Pulmonary artery endothelial cell (primary cell): ENCODE results near the gene VWC2. TPM values are rescaled to one million over a fixed set of nuclear protein-coding genes. Genes with fewer than 3 reads are reported as not detected.

Experiments
- DNase-seq: peaks from one replicate; pipeline ENCODE4 v3.0.0-alpha.2; 2011; ENCODE audit warnings: low read depth, low spot score
- total RNA-seq: library from RNA; depleted of rRNA; stranded (reverse); fragments of >200 nt; gene quantifications from 2 replicates; pipeline ENCODE4 v1.2.3, GENCODE V29; 2014

Gene VWC2
- not detected in 2 replicates for total RNA-seq

DNA sequence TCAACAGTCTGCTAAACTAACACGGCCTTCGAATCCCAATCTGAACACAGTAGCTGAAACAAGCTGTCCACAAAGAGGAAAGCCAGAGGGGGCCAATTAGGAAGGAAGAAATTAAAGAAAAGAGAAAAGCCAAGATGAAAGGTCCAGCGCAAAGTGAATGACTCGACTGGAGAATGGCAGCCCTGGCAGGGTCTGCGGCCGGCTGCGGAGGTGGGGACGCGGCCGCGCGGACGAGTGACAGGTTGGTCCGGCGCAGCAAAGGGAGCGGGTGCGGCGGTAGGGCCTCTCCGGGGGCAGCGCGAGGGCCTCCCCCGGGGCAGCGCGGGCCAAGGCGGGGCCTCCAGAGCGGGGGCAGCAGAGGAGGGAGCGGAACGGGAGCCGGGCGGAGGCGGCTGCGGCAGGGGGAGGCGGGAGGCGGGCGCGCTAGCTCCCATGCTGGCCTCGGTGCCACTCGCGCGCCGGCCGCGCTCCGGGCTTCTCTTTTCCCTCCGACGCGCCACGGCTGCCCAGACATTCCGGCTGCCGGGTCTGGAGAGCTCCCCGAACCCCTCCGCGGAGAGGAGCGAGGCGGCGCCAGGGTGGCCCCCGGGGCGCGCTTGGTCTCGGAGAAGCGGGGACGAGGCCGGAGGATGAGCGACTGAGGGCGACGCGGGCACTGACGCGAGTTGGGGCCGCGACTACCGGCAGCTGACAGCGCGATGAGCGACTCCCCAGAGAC is at the start of gene VWC2:
VWC2 (plus strand) TSS at position 421 of the 718 bp plus-strand sequence. CDS start 1,798 bp downstream, outside the sequence.
- DNase-seq = no peak

- no peak for DNase-seq
Observed at GRCh38 chr7:49724071-49724470, 49.4 kb upstream of the VWC2 start.

DNA sequence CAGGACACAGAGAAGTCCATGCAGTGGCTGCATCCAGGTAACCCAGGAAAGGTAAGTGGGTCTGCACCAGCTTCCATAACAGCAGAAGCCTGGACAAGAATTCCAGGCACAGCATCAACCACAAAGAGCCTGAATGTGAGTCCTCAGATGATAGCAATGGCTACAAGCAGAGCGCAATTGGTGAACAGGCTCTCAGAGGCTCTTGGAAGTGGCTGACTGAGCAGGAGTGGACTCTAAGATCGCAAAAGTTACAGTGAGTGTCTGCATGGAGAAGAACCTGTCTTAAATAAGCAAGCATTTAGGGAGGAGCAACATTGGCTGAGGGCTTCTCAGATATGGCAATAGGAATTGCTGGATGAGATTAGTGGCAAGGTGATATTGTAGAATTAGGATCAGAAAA is 41.6 kb upstream of the VWC2 start:
- no peak for DNase-seq

GRCh38 chr7:49762666-49763065 is 10.8 kb upstream of the VWC2 start:
- no peak for DNase-seq

DNA sequence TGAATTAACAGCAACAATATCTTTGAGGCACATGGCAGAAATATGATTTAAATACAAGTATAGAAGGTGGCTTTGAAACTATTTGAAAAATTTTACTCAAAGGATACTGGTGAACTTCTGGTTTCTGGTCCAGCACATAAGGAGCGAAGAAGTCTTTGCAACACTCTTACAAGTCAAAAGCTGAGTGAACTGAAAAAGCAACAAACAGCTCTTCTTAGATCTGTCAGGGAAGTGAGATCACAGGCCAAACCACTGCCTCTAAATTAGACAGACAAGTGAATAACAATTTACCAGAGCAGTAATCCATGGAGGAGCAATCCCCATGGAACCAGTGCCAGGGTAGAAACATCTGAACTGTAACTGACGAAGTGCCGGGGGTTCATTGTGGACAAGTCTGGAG is 9.6 kb upstream of the VWC2 start:
- no peak for DNase-seq

DNA sequence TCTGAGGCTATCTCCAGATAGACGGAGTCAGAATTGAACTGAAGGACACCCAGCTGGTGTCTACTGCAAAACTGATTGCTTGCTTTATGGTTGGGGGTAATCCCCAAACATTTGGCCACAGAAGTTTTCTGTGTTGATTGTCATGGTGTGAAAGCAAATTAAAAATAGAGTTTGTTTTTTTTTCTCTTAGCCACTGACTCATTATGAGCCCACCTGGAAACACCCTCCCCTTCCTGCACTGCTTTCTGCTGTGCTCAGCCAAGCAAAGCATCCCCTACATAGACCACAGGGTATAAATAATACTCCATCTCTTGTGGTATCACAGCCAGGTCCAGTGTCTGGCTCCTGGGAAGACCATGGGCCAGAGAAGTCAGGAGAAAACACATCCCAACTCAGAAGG is 6.5 kb upstream of the VWC2 start:
- DNase-seq = no peak

DNA sequence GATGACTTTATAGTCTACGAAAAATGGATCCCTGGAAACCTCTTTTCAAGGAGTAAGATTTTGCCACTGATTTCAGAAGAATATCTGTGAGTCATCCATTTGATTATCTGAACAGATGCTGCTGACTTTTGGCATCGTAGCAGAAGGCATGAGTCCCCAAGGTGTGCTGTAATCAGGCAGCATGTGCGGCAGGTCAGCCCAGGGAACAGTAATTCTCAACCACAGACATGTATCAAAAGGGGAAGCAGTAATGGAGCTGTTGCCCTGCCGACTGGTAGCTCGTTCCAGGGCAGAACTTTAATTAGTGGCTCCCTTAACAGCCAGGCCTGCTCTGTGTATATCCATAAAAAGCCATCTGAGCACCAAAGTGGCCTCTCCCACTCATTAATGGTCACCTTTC is 5.7 kb upstream of the VWC2 start:
- no peak for DNase-seq

- DNase-seq = no peak
Observed at GRCh38 chr7:49768254-49768653, 5.2 kb upstream of the VWC2 start.

- no peak for DNase-seq
Observed at GRCh38 chr7:49768835-49769234, 4.6 kb upstream of the VWC2 start.

GRCh38 chr7:49769285-49769857 is 4.1 kb upstream of the VWC2 start:
- no peak for DNase-seq

DNA sequence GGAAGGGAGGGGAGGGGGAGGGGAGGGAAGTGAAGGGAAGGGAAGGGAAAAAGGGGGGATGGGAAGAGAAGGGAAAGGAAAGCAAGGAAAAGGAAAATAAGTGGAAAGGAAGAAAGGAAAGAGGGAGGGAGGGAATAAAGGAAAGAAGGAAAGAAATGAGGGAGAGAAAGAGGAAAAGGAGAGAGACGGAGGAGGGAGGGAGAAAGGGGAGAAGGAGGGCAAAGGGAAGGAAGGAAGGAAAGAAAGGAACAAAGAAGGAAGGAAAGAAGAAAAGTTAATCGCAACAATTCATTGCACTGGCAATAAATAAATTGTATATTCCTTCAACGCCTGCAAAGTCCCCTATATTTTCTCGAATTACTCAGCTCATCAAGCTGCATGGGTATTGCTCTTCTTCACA is 2.6 kb upstream of the VWC2 start:
- DNase-seq = no peak

DNA sequence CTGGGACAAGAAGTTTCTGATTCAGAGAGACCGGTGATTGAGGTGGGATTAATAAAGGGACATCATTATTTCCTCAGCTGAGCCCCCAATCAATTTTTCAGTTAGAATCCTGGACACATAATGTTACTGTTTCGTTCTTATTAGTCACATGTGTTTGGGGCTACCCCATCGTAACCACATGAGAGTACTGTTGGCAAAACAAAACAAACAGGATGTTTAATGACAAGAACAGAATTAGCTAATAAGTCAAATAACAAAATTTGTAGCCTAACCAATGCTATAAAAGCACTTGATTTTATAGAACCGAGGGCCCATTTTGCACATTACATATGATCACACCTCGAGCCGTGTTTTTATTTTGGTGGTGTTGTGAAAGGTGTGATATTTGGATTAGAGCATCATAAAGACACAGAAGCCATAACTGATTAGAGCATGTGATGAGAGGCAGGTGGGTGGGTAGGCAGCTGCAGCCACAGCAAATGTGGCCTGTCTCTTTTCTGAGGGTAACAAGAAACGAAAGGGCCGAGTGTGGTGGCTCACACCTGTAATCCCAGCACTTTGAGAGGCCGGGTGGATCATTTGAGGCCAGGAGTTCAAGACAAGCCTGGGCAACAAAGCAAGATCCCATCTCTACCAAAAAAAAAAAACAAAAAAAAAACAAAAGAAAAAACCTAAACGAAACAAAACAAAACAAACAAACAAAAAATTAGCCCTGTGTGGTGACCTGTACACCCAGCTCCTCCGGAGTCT is 1.8 kb upstream of the VWC2 start:
- no peak for DNase-seq

DNA sequence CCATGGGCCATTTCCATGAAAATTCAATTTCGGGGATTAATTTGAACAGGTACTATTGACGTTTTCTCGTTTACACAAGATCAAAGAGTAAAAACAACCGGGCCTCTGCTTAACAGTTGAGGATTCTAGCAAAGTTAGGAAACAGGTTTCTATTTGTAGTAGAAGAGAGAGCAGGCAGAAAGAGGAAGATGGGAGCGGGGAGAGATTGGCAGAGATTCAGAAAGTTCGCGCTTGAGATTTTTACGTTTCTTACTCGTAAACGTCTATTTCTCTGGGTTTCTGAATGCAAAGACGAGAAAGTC is 571 bp upstream of the VWC2 start:
- no peak for DNase-seq

DNA sequence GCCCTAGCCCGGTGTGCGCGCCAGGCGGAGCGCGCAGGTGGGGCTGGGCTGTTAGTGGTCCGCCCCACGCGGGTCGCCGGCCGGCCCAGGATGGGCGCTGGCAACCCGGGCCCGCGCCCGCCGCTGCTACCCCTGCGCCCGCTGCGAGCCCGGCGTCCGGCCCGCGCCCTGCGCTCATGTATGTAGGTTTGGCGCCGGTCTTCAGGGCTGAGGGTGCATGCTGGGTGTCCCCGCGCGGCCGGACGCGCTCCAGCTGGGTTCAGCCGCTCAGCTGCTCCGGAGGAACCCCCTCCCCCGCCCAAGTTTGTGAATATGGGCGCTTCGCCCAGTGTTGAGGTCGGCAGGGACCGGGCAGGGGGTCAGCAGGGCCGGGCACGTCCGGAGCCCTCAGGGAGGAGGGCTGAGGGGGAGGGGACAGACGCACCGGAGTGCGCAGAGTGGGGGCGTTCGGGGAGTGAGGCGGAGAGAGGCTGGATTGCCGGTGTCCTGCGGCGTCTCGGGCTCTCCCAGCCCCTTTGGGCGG is 559 bp downstream of the VWC2 start:
- no peak for DNase-seq

DNA sequence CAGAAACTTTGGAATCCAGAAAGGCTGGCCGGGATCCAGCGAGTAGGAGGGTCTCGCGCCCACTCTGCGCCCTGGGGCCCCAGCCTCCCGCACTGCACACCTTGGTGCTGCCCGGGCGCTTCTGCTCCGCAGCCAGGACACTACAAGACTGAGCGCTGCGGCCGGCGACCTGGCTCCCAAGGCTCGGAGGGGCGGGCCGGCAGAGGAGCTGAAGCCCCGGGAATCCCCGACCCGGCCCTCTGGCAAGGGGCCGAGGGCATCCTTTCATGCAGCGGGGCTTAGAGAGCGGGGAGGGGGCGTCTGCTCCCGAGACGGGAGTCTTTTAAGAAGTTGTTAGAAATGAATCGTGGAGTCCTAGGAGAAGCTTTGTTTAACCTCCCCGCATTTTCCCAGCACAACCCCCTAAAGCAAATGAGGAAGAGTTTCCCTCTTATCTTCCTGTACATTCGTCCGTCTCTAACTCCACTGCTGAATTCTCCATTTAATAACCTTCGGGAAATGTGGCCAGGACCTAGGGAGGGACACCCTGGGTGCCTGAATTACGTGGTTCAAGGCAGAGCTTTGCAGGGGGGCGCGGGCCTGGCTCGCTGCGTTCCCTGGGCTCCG is 1.1 kb downstream of the VWC2 start:
- no peak for DNase-seq

GRCh38 chr7:49775065-49775948 is 1.9 kb downstream of the VWC2 start:
- DNase-seq = no peak

- no peak for DNase-seq
Observed at GRCh38 chr7:49775949-49776443, 2.6 kb downstream of the VWC2 start.

- no peak for DNase-seq
Observed at GRCh38 chr7:49776994-49777393, 3.6 kb downstream of the VWC2 start.

DNA sequence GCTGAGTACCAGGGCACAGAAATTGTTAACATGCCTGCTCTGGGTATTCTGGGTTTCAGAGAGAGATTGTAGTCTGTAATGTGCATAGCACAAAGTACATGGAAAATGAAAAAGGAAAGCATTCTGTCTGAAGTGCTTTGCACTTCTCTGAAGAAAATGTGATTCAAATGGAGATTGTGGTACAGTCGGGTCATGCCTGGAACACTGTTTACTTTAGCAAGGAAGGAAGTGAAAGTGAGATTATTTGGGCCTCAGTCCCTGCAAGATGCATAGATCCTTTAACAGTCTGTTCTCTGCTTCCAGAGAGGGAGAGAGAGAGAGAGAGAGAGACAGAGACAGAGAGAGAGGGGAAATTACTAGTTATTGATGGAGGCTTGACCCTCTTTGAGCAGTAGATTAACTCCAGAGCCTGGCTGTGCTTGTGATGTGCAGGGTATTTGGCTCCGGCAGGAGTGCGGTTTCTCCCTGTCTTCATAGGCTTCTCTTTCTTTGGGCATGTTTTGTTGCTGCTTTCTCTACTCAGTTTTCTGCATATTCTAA is 5.4 kb downstream of the VWC2 start:
- DNase-seq = no peak

GRCh38 chr7:49780953-49781352 is 7.5 kb downstream of the VWC2 start:
- no peak for DNase-seq

GRCh38 chr7:49781996-49782395 is 8.6 kb downstream of the VWC2 start:
- DNase-seq = no peak
